ENCODE results near the gene CPEB2. TPM values are rescaled to one million over a fixed set of nuclear protein-coding genes. Genes with fewer than 3 reads are reported as not detected.

Gene CPEB2
- total RNA-seq, 1 donor from 2014 or later, result 38.7 TPM

GRCh38 chr4:15035159-15035558, 32.9 kb downstream of the CPEB2 start:
- no peak for TF ChIP-seq CTCF (IDR thresholded peaks at IDR 0.05)
- no peak for DNase-seq (ENCODE audit: low spot score)
- H3K27ac Mint-ChIP-seq (ENCODE audit: unreplicated experiment), result peak overlapping the region; percentile 68
- H3K4me3 Mint-ChIP-seq (ENCODE audit: unreplicated experiment), result no peak overlapping the region
- no peaks in the 10 kb centered on the region for H3K9me3 Mint-ChIP-seq (ENCODE audit: low read depth)
- peaks cover 26% of the 10 kb centered on the region for H3K36me3 Mint-ChIP-seq (ENCODE audit: low read depth)
- no peaks in the 10 kb centered on the region for H3K27me3 Mint-ChIP-seq (ENCODE audit: low read depth)
- H3K4me1 Mint-ChIP-seq (ENCODE audit: low read depth), result peaks cover 76% of the 10 kb centered on the region

DNA sequence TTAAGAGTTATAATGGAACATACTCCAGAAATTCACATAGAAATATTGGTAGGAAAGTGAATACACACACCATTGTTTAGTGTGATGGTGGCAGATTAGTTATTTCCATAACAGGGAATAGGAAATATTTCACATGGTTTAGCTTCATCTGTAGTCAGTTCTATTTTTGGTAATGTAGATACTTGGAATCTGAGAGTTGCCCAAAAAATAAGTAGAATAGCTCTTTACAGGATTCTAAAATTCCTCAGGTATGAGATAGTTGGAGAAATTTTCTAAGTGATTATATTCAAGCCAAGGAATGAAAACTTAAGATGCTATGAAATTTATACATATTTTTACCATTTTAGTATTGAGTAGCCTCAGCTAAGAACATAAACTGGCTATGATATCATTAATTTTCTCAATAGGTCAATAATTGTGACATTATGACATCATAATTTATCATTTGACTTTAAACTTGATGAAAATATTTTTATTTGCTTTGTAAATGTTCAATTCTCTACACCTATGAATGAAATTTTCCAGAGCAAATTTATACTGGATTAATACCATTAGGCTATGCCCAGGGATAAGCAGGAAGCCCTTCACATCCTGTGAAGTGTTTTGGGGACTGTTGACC, 35.8 kb downstream of the CPEB2 start:
- no peak for TF ChIP-seq CTCF (IDR thresholded peaks at IDR 0.05)
- no peak for DNase-seq (ENCODE audit: low spot score)
- Mint-ChIP-seq H3K27ac (ENCODE audit: unreplicated experiment) (peak overlapping the region; percentile 88), H3K36me3 (ENCODE audit: low read depth) (peaks cover 32% of the 10 kb centered on the region), H3K4me1 (ENCODE audit: low read depth) (peaks cover 85% of the 10 kb centered on the region), H3K27me3 (ENCODE audit: low read depth) (no peaks in the 10 kb centered on the region), H3K9me3 (ENCODE audit: low read depth) (no peaks in the 10 kb centered on the region), H3K4me3 (ENCODE audit: unreplicated experiment) (no peak overlapping the region)

DNA sequence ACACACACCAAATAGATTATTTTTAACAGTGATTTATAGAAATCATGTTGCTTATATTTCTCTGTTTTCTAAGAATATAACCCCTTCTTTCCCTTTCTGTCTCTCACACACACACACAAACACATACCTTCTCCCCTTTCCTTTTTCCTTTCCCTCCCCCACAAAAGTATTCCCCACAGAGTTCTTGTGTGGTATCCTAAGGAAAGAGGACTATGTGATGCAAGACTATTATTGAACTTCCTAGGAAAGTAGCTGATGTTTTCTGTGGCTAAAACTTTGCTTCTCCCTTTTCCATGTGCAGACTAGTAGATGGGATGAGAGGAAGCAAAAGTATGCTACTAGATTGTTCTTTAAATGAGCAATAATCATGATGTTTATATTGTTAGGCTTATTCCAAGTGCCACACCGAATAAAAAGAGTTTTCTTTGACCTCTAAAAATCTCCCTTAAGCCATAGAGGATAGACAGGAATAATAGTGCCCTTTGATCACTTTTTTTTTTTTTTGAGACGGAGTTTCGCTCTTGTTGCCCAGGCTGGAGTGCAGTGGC, 38.7 kb downstream of the CPEB2 start:
- Mint-ChIP-seq H3K9me3 (ENCODE audit: low read depth) (no peaks in the 10 kb centered on the region), H3K27ac (ENCODE audit: unreplicated experiment) (peak overlapping the region; percentile 92), H3K36me3 (ENCODE audit: low read depth) (peaks cover 15% of the 10 kb centered on the region), H3K27me3 (ENCODE audit: low read depth) (no peaks in the 10 kb centered on the region), H3K4me1 (ENCODE audit: low read depth) (peaks cover 77% of the 10 kb centered on the region), H3K4me3 (ENCODE audit: unreplicated experiment) (no peak overlapping the region)
- DNase-seq (ENCODE audit: low spot score), result no peak
- TF ChIP-seq CTCF (IDR thresholded peaks at IDR 0.05), result no peak

DNA sequence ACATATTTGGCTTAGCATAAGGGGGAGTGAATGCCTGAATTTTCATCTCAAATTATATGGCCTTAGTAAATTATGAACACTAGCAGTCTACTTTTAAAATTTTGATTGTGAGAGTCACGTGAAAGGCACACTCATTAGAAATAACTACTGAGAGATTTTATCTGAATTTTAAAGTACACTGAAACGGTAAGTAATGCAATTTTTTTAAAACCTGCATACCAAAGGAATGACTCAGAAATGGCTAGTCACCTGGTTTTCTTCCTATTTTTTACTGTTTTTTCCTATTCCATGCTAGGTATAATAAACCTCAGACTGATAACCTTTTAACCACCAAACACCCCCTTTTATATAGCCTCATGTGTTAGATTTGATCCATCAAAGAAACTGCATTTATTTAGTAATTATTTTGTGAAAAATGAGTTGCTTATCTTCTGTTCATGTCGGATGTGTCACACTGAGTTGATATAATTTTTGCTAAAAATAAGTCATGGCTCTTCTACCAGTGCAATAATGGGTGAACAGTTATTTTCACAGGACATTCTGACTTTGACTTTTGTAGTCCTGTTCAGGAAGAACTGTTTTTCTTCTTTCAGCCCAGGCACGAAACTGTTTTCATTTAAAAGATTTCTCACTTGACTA, 40.4 kb downstream of the CPEB2 start:
- no peak for DNase-seq (ENCODE audit: low spot score)
- peak overlapping the region; percentile 88 for H3K27ac Mint-ChIP-seq (ENCODE audit: unreplicated experiment)
- H3K36me3 Mint-ChIP-seq (ENCODE audit: low read depth), result peaks cover 17% of the 10 kb centered on the region

More for the DNA sequence above, 40.4 kb downstream of the CPEB2 start:
- Mint-ChIP-seq H3K4me3 (ENCODE audit: unreplicated experiment) (no peak overlapping the region), H3K9me3 (ENCODE audit: low read depth) (no peaks in the 10 kb centered on the region), H3K4me1 (ENCODE audit: low read depth) (peaks cover 67% of the 10 kb centered on the region), H3K27me3 (ENCODE audit: low read depth) (no peaks in the 10 kb centered on the region)
- TF ChIP-seq CTCF (IDR thresholded peaks at IDR 0.05), result no peak
